Left hindlimb (tissue), 1 donor: Measurements from ENCODE around the gene SEC14L6.

Experiments
- DNase-seq: peaks from one replicate; pipeline ENCODE4 v3.0.0-alpha.2; 2018

The SEC14L6 gene

GRCh38 chr22:30535182-30535581 is 11.4 kb downstream of the SEC14L6 start:
- no peak for DNase-seq

GRCh38 chr22:30531651-30532608 is 14.6 kb downstream of the SEC14L6 start:
- no peak for DNase-seq

GRCh38 chr22:30526656-30527055 is 19.9 kb downstream of the SEC14L6 start:
- no peak for DNase-seq

- no peak for DNase-seq
Observed at GRCh38 chr22:30523646-30524489, 22.7 kb downstream of the SEC14L6 start.

GRCh38 chr22:30521368-30522156 is 25.0 kb downstream of the SEC14L6 start:
- no peak for DNase-seq

- no peak for DNase-seq
Observed at GRCh38 chr22:30519842-30520425, 26.6 kb downstream of the SEC14L6 start.

GRCh38 chr22:30516731-30517130 is 29.8 kb downstream of the SEC14L6 start:
- no peak for DNase-seq

- no peak for DNase-seq
Observed at GRCh38 chr22:30516273-30516672, 30.3 kb downstream of the SEC14L6 start.

GRCh38 chr22:30514252-30514651 is 32.3 kb downstream of the SEC14L6 start:
- no peak for DNase-seq

- DNase-seq, result no peak
Observed at GRCh38 chr22:30513462-30513861, 33.1 kb downstream of the SEC14L6 start.

GRCh38 chr22:30511911-30512310 is 34.6 kb downstream of the SEC14L6 start:
- no peak for DNase-seq

- DNase-seq, result no peak
Observed at GRCh38 chr22:30511109-30511508, 35.4 kb downstream of the SEC14L6 start.

- no peak for DNase-seq
Observed at GRCh38 chr22:30508216-30508615, 38.3 kb downstream of the SEC14L6 start.

GRCh38 chr22:30507670-30508069 is 38.9 kb downstream of the SEC14L6 start:
- DNase-seq, result no peak

GRCh38 chr22:30506507-30506968 is 40.0 kb downstream of the SEC14L6 start:
- no peak for DNase-seq

- no peak for DNase-seq
Observed at GRCh38 chr22:30503551-30503950, 43.0 kb downstream of the SEC14L6 start.

- DNase-seq, result no peak
Observed at GRCh38 chr22:30502911-30503310, 43.6 kb downstream of the SEC14L6 start.

GRCh38 chr22:30502153-30502552 is 44.4 kb downstream of the SEC14L6 start:
- DNase-seq, result no peak

GRCh38 chr22:30500628-30501027 is 45.9 kb downstream of the SEC14L6 start:
- DNase-seq, result no peak

- no peak for DNase-seq
Observed at GRCh38 chr22:30497466-30498150, 48.9 kb downstream of the SEC14L6 start.

GRCh38 chr22:30495041-30495784 is 51.3 kb downstream of the SEC14L6 start:
- no peak for DNase-seq
